ENCODE data around the gene MAPK8IP3. TPM values are rescaled to one million over a fixed set of nuclear protein-coding genes. Genes with fewer than 3 reads are reported as not detected.
"Not testable (repeated sequence)": the region's sequence is repeated elsewhere in the genome, so short reads cannot be mapped to it uniquely, and the experiment has no call there.

Gene MAPK8IP3
- total RNA-seq, 1 donor from 2014 or later = 28.5 TPM

GRCh38 chr16:1794221-1794871 is 88.4 kb downstream of the MAPK8IP3 start:
- H3F3A ChIP-seq (ENCODE audit: low read depth) = no peaks in the 10 kb centered on the region
- H3K27me3 Mint-ChIP-seq (ENCODE audit: insufficient read depth, low read depth) = no peaks in the 10 kb centered on the region
- H3K4me3 ChIP-seq = no peak overlapping the region
- no peak overlapping the region for H3K4me2 ChIP-seq
- H3K9ac ChIP-seq = no peak overlapping the region
- H3K4me1 ChIP-seq = no peaks in the 10 kb centered on the region
- no peaks in the 10 kb centered on the region for H3K27me3 ChIP-seq
- no peaks in the 10 kb centered on the region for H3K36me3 ChIP-seq
- no peaks in the 10 kb centered on the region for H3K4me1 Mint-ChIP-seq
- no peak for TF ChIP-seq EZH2phosphoT487 (IDR thresholded peaks at IDR 0.05)
- no peak for TF ChIP-seq CTCF (IDR thresholded peaks at IDR 0.05)
- no peak for TF ChIP-seq EZH2 (IDR thresholded peaks at IDR 0.05)
- no peaks in the 10 kb centered on the region for H4K20me1 ChIP-seq (ENCODE audit: low read depth)
- H2AFZ ChIP-seq (replicated peaks) = no peak overlapping the region
- DNase-seq (ENCODE audit: low spot score) = no peak
- peaks cover 7% of the 10 kb centered on the region for H3K9me3 Mint-ChIP-seq
- no peak overlapping the region for H3K27ac ChIP-seq
- H3K27ac Mint-ChIP-seq = no peak overlapping the region
- H3K36me3 Mint-ChIP-seq = peaks cover 5% of the 10 kb centered on the region
- no peaks in the 10 kb centered on the region for H3K9me3 ChIP-seq (ENCODE audit: low read depth)
- no peaks in the 10 kb centered on the region for H3K79me2 ChIP-seq (ENCODE audit: low read depth)
- no peak overlapping the region for H3K4me3 Mint-ChIP-seq

GRCh38 chr16:1794908-1795666 is 89.1 kb downstream of the MAPK8IP3 start:
- Mint-ChIP-seq H3K27ac (no peak overlapping the region), H3K9me3 (peaks cover 9% of the 10 kb centered on the region), H3K27me3 (ENCODE audit: insufficient read depth, low read depth) (no peaks in the 10 kb centered on the region), H3K36me3 (peaks cover 6% of the 10 kb centered on the region), H3K4me3 (no peak overlapping the region), H3K4me1 (no peaks in the 10 kb centered on the region)
- Histone ChIP-seq H3K27ac (no peak overlapping the region), H3F3A (ENCODE audit: low read depth) (no peaks in the 10 kb centered on the region), H3K4me1 (no peaks in the 10 kb centered on the region), H3K79me2 (ENCODE audit: low read depth) (no peaks in the 10 kb centered on the region), H3K9me3 (ENCODE audit: low read depth) (no peaks in the 10 kb centered on the region), H3K36me3 (no peaks in the 10 kb centered on the region), H2AFZ (replicated peaks) (no peak overlapping the region), H3K4me3 (no peak overlapping the region), H4K20me1 (ENCODE audit: low read depth) (no peaks in the 10 kb centered on the region), H3K9ac (no peak overlapping the region), H3K4me2 (no peak overlapping the region), H3K27me3 (no peaks in the 10 kb centered on the region)
- no peak for TF ChIP-seq CTCF (IDR thresholded peaks at IDR 0.05)
- DNase-seq (ENCODE audit: low spot score) = no peak

- not testable (repeated sequence) for H3K79me2 ChIP-seq (ENCODE audit: low read depth); H2AFZ ChIP-seq (replicated peaks); H3K9ac ChIP-seq; H3K36me3 Mint-ChIP-seq; H3K4me1 ChIP-seq; H3K27ac Mint-ChIP-seq; H3F3A ChIP-seq (ENCODE audit: low read depth); H3K4me2 ChIP-seq; H3K9me3 Mint-ChIP-seq; H3K27ac ChIP-seq; H3K9me3 ChIP-seq (ENCODE audit: low read depth); DNase-seq (ENCODE audit: low spot score); H3K27me3 ChIP-seq; H3K36me3 ChIP-seq; H4K20me1 ChIP-seq (ENCODE audit: low read depth); H3K4me1 Mint-ChIP-seq; H3K4me3 Mint-ChIP-seq; H3K4me3 ChIP-seq; H3K27me3 Mint-ChIP-seq (ENCODE audit: insufficient read depth, low read depth)
Measured at GRCh38 chr16:1799263-1799662, 93.3 kb downstream of the MAPK8IP3 start.

GRCh38 chr16:1800701-1801100 is 94.7 kb downstream of the MAPK8IP3 start:
- Mint-ChIP-seq H3K9me3 (peaks cover 9% of the 10 kb centered on the region), H3K36me3 (peaks cover 9% of the 10 kb centered on the region), H3K27ac (no peak overlapping the region), H3K27me3 (ENCODE audit: insufficient read depth, low read depth) (peaks cover 3% of the 10 kb centered on the region), H3K4me1 (no peaks in the 10 kb centered on the region), H3K4me3 (no peak overlapping the region)
- Histone ChIP-seq H2AFZ (replicated peaks) (no peak overlapping the region), H3K4me2 (no peak overlapping the region), H3F3A (ENCODE audit: low read depth) (no peaks in the 10 kb centered on the region), H3K27me3 (no peaks in the 10 kb centered on the region), H3K36me3 (no peaks in the 10 kb centered on the region), H3K4me1 (no peaks in the 10 kb centered on the region), H3K79me2 (ENCODE audit: low read depth) (no peaks in the 10 kb centered on the region), H4K20me1 (ENCODE audit: low read depth) (no peaks in the 10 kb centered on the region), H3K27ac (no peak overlapping the region), H3K4me3 (no peak overlapping the region), H3K9ac (no peak overlapping the region), H3K9me3 (ENCODE audit: low read depth) (no peaks in the 10 kb centered on the region)
- no peak for DNase-seq (ENCODE audit: low spot score)
- TF ChIP-seq CTCF (IDR thresholded peaks at IDR 0.05) (no peak), EZH2 (IDR thresholded peaks at IDR 0.05) (no peak), EZH2phosphoT487 (IDR thresholded peaks at IDR 0.05) (no peak)

Data from neural progenitor cell (in vitro differentiated cells).